ENCODE data around the gene CIZ1. TPM values are rescaled to one million over a fixed set of nuclear protein-coding genes. Genes with fewer than 3 reads are reported as not detected.

CIZ1 gene
- total and polyA plus RNA-seq, 3 donors from 2014 or later = 114 to 159 (median 115) TPM

- TF ChIP-seq CTCF (IDR thresholded peaks at IDR 0.05) (no peak), POLR2A (IDR thresholded peaks at IDR 0.05) (no peak)
- Histone ChIP-seq H3K4me1 (no peaks in the 10 kb centered on the region), H3K36me3 (ENCODE audit: low read depth, missing control alignments) (no peaks in the 10 kb centered on the region), H3K27ac (no peak overlapping the region), H3K9me3 (no peaks in the 10 kb centered on the region), H3K27me3 (no peaks in the 10 kb centered on the region), H3K4me3 (no peak overlapping the region)
- DNase-seq = no peak
- 88 to 90% methylated on average over 4 to 13 of the region's 13 CpGs for WGBS, 2 donors
- intact Hi-C loops (cut with DNase I; ENCODE audit: low total_unique reads) = no loop called here
Observed at GRCh38 chr9:128153947-128154695, 37.3 kb downstream of the CIZ1 start.

DNA sequence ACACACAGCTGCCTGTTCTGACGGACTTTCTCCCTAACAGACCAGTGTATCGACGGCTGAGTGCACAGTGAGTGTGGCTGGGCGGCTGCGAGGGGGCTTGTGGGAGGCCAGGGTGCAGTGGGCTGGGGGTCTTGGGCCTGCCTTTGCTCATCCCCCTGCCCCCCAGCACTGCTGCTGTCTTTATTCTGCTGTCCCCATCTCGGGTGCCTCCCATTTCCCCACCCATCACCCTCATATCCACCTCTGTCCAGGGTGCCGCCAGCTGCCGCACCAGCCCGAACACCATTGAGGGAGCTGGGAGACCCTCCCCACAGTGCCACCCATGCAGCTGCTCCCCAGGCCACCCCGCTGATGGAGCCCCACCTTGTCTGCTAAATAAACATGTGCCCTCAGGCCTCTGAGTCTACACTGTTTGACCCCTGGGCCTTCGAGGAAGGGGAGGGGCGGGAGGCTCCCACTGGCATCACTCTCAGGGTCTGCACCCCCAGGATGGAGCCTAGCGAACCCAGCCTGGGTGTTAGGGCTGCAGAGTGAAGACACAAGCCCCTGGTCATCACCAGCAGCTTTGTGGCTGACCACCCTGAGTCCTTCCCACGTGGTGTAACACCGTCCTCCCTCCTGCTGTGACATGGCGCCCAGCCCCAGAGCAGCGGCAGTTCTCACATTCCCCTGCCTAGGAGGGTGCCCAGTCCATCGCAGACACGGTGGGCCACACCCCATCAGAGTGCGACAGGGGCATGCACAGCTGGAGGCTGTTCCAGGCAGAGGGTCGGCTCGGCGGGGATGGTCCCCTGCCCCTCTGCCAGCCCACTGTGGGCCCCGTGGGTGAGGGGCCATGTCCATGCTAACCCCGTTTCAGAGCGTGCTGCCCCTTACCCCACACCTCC, 38.1 kb downstream of the CIZ1 start:
- Histone ChIP-seq H3K4me1 (no peaks in the 10 kb centered on the region), H3K9me3 (no peaks in the 10 kb centered on the region), H3K27me3 (no peaks in the 10 kb centered on the region), H3K4me3 (no peak overlapping the region), H3K27ac (no peak overlapping the region), H3K36me3 (ENCODE audit: low read depth, missing control alignments) (no peaks in the 10 kb centered on the region)
- 90 to 91% methylated on average over 16 to 26 of the region's 26 CpGs for WGBS, 2 donors
- intact Hi-C loops (cut with DNase I; ENCODE audit: low total_unique reads) = no loop called here
- no peak for DNase-seq
- TF ChIP-seq CTCF (IDR thresholded peaks at IDR 0.05) (no peak), POLR2A (IDR thresholded peaks at IDR 0.05) (no peak)

DNA sequence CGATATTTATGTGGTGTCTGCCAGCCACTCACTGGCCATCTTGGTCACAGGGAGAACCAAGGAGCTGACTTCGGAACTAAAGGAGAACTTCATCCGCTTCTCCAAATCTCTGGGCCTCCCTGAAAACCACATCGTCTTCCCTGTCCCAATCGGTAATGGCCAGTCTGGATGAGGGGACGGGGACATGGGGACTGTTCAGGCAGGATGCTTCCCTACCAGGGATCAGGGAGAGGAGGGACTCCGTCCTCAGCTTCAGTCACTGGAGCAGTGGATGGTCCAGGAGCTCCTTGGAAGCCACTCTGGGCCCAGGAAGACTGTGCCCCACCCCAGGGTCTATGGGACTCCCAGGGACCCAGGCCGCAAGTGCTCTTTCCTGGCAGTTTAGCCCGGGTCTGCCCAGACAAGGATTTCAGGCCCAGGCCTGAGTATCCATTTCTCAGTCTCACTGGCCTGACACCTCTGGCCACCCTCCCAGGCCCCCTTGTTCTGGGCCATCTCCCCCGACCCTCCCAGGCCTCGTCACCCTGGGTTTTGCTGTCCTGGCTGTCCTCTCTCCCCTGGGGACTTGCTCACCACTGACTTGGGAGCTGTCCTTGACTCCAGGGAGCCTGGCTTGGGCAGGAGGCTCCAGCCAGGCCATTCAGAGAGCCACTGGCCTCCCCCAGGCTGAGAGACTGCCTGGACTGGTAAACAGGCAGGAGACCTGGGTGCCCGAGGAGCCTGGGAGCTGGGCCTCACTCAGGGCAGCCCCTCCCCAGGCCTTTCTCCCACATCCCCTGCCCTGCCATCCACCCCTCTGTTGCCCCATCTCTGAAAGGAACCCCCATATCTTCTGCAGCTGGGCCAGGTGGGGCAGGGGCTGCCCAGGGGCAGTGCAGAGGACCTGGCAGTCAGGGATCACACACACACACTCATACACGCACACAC, 39.0 kb downstream of the CIZ1 start:
- no peak for TF ChIP-seq POLR2A (IDR thresholded peaks at IDR 0.05)
- TF ChIP-seq CTCF (IDR thresholded peaks at IDR 0.05) = no peak
- Histone ChIP-seq H3K4me3 (no peak overlapping the region), H3K9me3 (no peaks in the 10 kb centered on the region), H3K4me1 (no peaks in the 10 kb centered on the region), H3K36me3 (ENCODE audit: low read depth, missing control alignments) (no peaks in the 10 kb centered on the region), H3K27me3 (no peaks in the 10 kb centered on the region), H3K27ac (no peak overlapping the region)
- no peak for DNase-seq
- WGBS, 2 donors = 86 to 92% methylated on average over 12 to 13 of the region's 13 CpGs
- intact Hi-C loops (cut with DNase I; ENCODE audit: low total_unique reads) = no loop called here

- TF ChIP-seq POLR2A (IDR thresholded peaks at IDR 0.05) (no peak), CTCF (IDR thresholded peaks at IDR 0.05) (no peak)
- DNase-seq = no peak
- H3K4me1 ChIP-seq = no peaks in the 10 kb centered on the region
- WGBS, 2 donors = 89 to 91% methylated on average over 18 of the region's 18 CpGs
- no peaks in the 10 kb centered on the region for H3K36me3 ChIP-seq (ENCODE audit: low read depth, missing control alignments)
- no peak overlapping the region for H3K4me3 ChIP-seq
- intact Hi-C loops (cut with DNase I; ENCODE audit: low total_unique reads) = no loop called here
- H3K27ac ChIP-seq = no peak overlapping the region
- no peaks in the 10 kb centered on the region for H3K27me3 ChIP-seq
- H3K9me3 ChIP-seq = no peaks in the 10 kb centered on the region
Observed at GRCh38 chr9:128151309-128152132, 39.9 kb downstream of the CIZ1 start.
